Vagina (tissue), 2 donors: ENCODE data around the gene PMEPA1.

Experiments
- POLR2A ChIP-seq, 2 donors: fragments of 450-650 bp; IDR thresholded peaks; one replicate each; pipeline ENCODE4 v1.6.1; 2017; ENCODE audit warnings: antibody characterized with exemption in 2 of 2, mild to moderate bottlenecking in 2 of 2, moderate library complexity in 2 of 2
- POLR2AphosphoS5 ChIP-seq, 2 donors: sonication (generic); formaldehyde crosslinking; IDR thresholded peaks; one replicate each; pipeline ENCODE4 v1.9.0; 2017; ENCODE audit warnings: antibody characterized with exemption in 2 of 2, mild to moderate bottlenecking in 2 of 2, low read depth in 1 of 2; ENCODE audit not compliant: insufficient read depth in 1 of 2
- TF ChIP-seq, protein P1 (sequence below), 3 experiments: fragments of 450-650 bp in 2 of 3; fragments of 200-600 bp in 1 of 3; sonication (generic) in 1 of 3; IDR thresholded peaks; one replicate each; pipeline ENCODE4 v1.5.1; 2017 to 2019; ENCODE audit warnings: antibody characterized with exemption in 3 of 3, mild to moderate bottlenecking in 2 of 3, moderate library complexity in 2 of 3

DNA sequence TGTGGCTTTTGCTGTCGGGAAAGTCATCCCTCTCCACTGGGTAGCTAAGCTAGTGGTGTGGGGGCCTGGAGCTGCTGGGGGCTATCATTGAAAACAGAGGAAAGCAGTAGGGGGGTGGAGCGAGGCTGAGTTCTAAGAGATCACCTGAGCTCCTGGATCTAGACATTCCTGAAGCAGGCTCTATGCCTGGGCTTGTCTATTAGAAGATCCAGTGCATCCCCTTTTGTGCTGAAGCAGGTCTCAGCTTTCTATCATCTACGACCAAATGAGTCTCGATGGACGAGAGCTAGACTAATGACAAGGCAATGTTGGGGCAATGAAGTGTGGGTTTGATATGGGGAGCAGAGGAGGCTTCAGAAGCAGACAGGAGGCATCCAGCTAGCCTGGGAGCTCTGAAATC lies 108.1 kb downstream of the PMEPA1 start:
- TF ChIP-seq, protein P1, sequence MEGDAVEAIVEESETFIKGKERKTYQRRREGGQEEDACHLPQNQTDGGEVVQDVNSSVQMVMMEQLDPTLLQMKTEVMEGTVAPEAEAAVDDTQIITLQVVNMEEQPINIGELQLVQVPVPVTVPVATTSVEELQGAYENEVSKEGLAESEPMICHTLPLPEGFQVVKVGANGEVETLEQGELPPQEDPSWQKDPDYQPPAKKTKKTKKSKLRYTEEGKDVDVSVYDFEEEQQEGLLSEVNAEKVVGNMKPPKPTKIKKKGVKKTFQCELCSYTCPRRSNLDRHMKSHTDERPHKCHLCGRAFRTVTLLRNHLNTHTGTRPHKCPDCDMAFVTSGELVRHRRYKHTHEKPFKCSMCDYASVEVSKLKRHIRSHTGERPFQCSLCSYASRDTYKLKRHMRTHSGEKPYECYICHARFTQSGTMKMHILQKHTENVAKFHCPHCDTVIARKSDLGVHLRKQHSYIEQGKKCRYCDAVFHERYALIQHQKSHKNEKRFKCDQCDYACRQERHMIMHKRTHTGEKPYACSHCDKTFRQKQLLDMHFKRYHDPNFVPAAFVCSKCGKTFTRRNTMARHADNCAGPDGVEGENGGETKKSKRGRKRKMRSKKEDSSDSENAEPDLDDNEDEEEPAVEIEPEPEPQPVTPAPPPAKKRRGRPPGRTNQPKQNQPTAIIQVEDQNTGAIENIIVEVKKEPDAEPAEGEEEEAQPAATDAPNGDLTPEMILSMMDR (IDR thresholded peaks at IDR 0.05) = no peak
- TF ChIP-seq POLR2A (IDR thresholded peaks at IDR 0.05) = no peak
- TF ChIP-seq POLR2AphosphoS5 (IDR thresholded peaks at IDR 0.05; ENCODE audit: insufficient read depth in 1 of 2, low read depth in 1 of 2) = no peak
